Urinary bladder (tissue), 4 donors: ENCODE measurements around the gene HMCN2. TPM values are rescaled to one million over a fixed set of nuclear protein-coding genes. Genes with fewer than 3 reads are reported as not detected.
"Not testable (repeated sequence)": the region's sequence is repeated elsewhere in the genome, so short reads cannot be mapped to it uniquely, and the experiment has no call there.

Experiments used
- DNase-seq: peaks from one replicate; pipeline ENCODE4 v3.0.0-alpha.2; 2015; ENCODE audit errors: extremely low spot score
- H3K27ac ChIP-seq: one replicate; pipeline ENCODE4 v1.5.1; 2013; ENCODE audit warnings: low read depth, mild to moderate bottlenecking, moderate library complexity
- H3K36me3 ChIP-seq: one replicate; pipeline ENCODE4 v1.6.1; 2013; ENCODE audit warnings: mild to moderate bottlenecking, moderate library complexity; ENCODE audit not compliant: insufficient read depth
- H3K4me1 ChIP-seq: one replicate; pipeline ENCODE4 v1.6.1; 2013; ENCODE audit warnings: mild to moderate bottlenecking, moderate library complexity; ENCODE audit not compliant: insufficient read depth
- H3K4me3 ChIP-seq: one replicate; pipeline ENCODE4 v1.5.1; 2013; ENCODE audit warnings: low read depth, low read length
- WGBS: extraction: QIAGEN DNeasy Blood & Tissue Kit; methylation state at CpG from one replicate; pipeline ENCODE4 v1.1.7; 2013; 5-methylcytosine and 5-hydroxymethylcytosine counted together
- polyA plus RNA-seq: library from polyadenylated mRNA; stranded (reverse); fragments of 200-250 nt; gene quantifications from one replicate; pipeline ENCODE4 v1.2.3, GENCODE V29; 2013
- total RNA-seq: library from RNA; depleted of rRNA; stranded (reverse); fragments of >200 nt; gene quantifications from one replicate; pipeline ENCODE4 v1.2.3, GENCODE V29; 2014
- donor health status: healthy with polysubstance abuse.
- donor health status: healthy.

Gene HMCN2
- total and polyA plus RNA-seq, 2 donors = 14.6 to 15.9 TPM

- whole genome bisulfite sequencing = 25% methylated on average over 35 of the region's 35 CpGs
- Histone ChIP-seq H3K27ac (no peak overlapping the region), H3K4me3 (no peak overlapping the region), H3K36me3 (no peaks in the 10 kb centered on the region), H3K4me1 (no peaks in the 10 kb centered on the region)
- no peak for DNase-seq
Measured at GRCh38 chr9:130243015-130243881, 22.3 kb upstream of the HMCN2 start.

- H3K27ac ChIP-seq = no peak overlapping the region
- WGBS = 94% methylated on average over 7 of the region's 7 CpGs
- H3K36me3 ChIP-seq = no peaks in the 10 kb centered on the region
- no peak for DNase-seq
- no peaks in the 10 kb centered on the region for H3K4me1 ChIP-seq
- H3K4me3 ChIP-seq = no peak overlapping the region
Measured at GRCh38 chr9:130243882-130244170, 21.7 kb upstream of the HMCN2 start.

- Histone ChIP-seq H3K36me3 (no peaks in the 10 kb centered on the region), H3K4me1 (no peaks in the 10 kb centered on the region), H3K4me3 (no peak overlapping the region), H3K27ac (no peak overlapping the region)
- 93% methylated on average over 13 of the region's 13 CpGs for WGBS
- DNase-seq = no peak
Measured at GRCh38 chr9:130244548-130245165, 20.9 kb upstream of the HMCN2 start.

GRCh38 chr9:130245474-130245873 lies 20.1 kb upstream of the HMCN2 start:
- Histone ChIP-seq H3K4me3 (no peak overlapping the region), H3K36me3 (no peaks in the 10 kb centered on the region), H3K27ac (no peak overlapping the region), H3K4me1 (no peaks in the 10 kb centered on the region)
- 95% methylated on average over 11 of the region's 11 CpGs for WGBS
- DNase-seq = no peak

GRCh38 chr9:130246126-130246525 lies 19.4 kb upstream of the HMCN2 start:
- Histone ChIP-seq H3K27ac (no peak overlapping the region), H3K4me3 (no peak overlapping the region), H3K4me1 (no peaks in the 10 kb centered on the region), H3K36me3 (no peaks in the 10 kb centered on the region)
- WGBS = 95% methylated on average over 3 of the region's 3 CpGs
- DNase-seq = no peak

GRCh38 chr9:130254747-130255630 lies 10.6 kb upstream of the HMCN2 start:
- H3K4me1 ChIP-seq = no peaks in the 10 kb centered on the region
- no peaks in the 10 kb centered on the region for H3K36me3 ChIP-seq
- peak; percentile 83 for DNase-seq
- H3K4me3 ChIP-seq = no peak overlapping the region
- 76% methylated on average over 23 of the region's 23 CpGs for WGBS
- H3K27ac ChIP-seq = no peak overlapping the region

GRCh38 chr9:130255631-130256134 lies 9.9 kb upstream of the HMCN2 start:
- H3K4me3 ChIP-seq = no peak overlapping the region
- no peak for DNase-seq
- H3K36me3 ChIP-seq = no peaks in the 10 kb centered on the region
- H3K27ac ChIP-seq = no peak overlapping the region
- 56% methylated on average over 5 of the region's 5 CpGs for WGBS
- no peaks in the 10 kb centered on the region for H3K4me1 ChIP-seq

- no peak for DNase-seq
- WGBS = 55% methylated on average over 2 of the region's 2 CpGs
- no peak overlapping the region for H3K4me3 ChIP-seq
- no peaks in the 10 kb centered on the region for H3K36me3 ChIP-seq
- no peaks in the 10 kb centered on the region for H3K4me1 ChIP-seq
- H3K27ac ChIP-seq = no peak overlapping the region
Measured at GRCh38 chr9:130256644-130257043, 8.9 kb upstream of the HMCN2 start.

- 96% methylated on average over 7 of the region's 7 CpGs for WGBS
- not testable (repeated sequence) for H3K4me1 ChIP-seq, H3K36me3 ChIP-seq, H3K27ac ChIP-seq, H3K4me3 ChIP-seq, DNase-seq
Measured at GRCh38 chr9:130258137-130258536, 7.4 kb upstream of the HMCN2 start.

GRCh38 chr9:130259044-130259443 lies 6.5 kb upstream of the HMCN2 start:
- DNase-seq = no peak
- no peak overlapping the region for H3K27ac ChIP-seq
- H3K4me3 ChIP-seq = no peak overlapping the region
- H3K36me3 ChIP-seq = no peaks in the 10 kb centered on the region
- WGBS = 90% methylated on average over 4 of the region's 4 CpGs
- no peaks in the 10 kb centered on the region for H3K4me1 ChIP-seq

- DNase-seq = no peak
- WGBS = 49% methylated on average over 16 of the region's 16 CpGs
- no peaks in the 10 kb centered on the region for H3K36me3 ChIP-seq
- H3K4me3 ChIP-seq = no peak overlapping the region
- H3K27ac ChIP-seq = no peak overlapping the region
- no peaks in the 10 kb centered on the region for H3K4me1 ChIP-seq
Measured at GRCh38 chr9:130260816-130261765, 4.5 kb upstream of the HMCN2 start.

- no peak for DNase-seq
- Histone ChIP-seq H3K27ac (no peak overlapping the region), H3K4me1 (no peaks in the 10 kb centered on the region), H3K4me3 (no peak overlapping the region), H3K36me3 (no peaks in the 10 kb centered on the region)
- WGBS = 89% methylated on average over 17 of the region's 17 CpGs
Measured at GRCh38 chr9:130262061-130262745, 3.4 kb upstream of the HMCN2 start.
